Central memory CD4-positive, alpha-beta T cell (primary cell): ENCODE measurements around the gene KRT86.
"Not testable (repeated sequence)": the region's sequence is repeated elsewhere in the genome, so short reads cannot be mapped to it uniquely, and the experiment has no call there.

Experiments
- DNase-seq: peaks from one replicate; pipeline ENCODE4 v3.0.0; 2022

The KRT86 gene

DNA sequence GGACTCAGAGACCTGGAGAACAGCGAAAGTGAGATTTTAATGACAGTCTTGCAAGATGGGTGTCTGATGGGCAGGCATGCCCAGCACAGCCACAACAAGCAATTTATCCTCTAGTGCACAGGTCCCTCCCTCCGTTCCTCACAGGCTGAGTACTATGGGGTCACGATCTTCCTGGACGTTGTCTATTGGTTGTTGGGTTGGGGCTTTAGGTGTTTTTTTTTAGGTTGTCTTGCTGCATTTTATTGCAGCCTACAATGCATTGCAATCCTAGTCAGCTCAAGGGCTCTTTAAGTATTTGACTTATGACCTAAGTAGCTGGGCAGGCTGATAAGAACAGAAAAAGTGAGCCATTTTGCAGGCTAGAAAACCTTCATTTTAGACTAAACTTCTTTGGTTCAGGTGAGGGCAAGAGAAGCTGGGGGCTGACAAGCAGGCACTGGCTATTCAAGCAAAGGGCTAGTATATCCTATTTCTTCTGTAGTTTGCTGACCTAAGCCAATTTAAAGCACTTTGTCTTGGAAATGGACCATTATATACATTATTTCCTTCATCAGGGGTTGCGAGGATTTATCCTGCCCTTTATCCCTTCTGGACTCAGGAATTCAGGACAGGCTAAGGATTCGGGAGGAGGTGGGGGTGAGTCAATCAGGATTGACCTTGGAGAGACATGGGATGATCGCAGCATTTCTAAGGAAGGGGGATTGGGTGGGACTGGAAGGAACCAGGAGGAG lies 35.4 kb upstream of the KRT86 start:
- DNase-seq = no peak

DNA sequence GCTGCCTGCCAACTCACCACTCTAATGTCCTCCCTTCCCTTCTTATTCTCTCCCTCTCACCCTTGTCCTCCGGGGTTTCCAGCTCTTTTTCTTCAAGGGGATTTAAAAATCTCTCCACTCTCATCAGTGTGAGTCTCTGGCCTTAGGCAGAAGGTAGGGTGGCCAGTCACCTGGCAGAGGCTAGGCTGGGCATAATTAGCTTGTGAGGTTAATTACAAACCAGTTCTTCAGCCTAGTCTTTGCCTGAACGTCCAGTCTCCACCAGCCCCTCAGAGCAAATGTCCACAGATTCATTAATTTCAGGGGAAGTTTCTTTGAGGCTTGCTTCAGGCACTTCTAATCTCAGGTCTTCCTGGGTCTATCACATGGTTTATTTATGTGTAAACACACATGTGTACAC lies 34.7 kb upstream of the KRT86 start:
- no peak for DNase-seq

DNA sequence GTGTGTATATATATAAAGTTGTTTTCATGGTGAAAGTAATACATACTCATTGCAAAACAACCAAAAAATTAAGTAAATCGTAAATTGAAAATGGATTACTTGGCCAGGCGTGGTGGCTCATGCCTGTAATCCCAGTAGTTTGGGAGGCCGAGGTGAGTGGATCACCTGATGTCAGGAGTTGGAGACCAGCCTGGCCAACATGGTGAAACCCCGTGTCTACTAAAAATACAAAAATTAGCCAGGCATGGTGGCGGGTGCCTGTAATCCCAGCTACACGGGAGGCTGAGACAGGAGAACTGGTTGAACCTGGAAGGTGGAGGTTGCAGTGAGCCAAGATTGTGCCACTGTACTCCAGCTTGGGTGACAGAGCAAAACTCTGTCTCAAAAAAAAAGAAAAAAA lies 34.2 kb upstream of the KRT86 start:
- DNase-seq = not testable (repeated sequence)

DNA sequence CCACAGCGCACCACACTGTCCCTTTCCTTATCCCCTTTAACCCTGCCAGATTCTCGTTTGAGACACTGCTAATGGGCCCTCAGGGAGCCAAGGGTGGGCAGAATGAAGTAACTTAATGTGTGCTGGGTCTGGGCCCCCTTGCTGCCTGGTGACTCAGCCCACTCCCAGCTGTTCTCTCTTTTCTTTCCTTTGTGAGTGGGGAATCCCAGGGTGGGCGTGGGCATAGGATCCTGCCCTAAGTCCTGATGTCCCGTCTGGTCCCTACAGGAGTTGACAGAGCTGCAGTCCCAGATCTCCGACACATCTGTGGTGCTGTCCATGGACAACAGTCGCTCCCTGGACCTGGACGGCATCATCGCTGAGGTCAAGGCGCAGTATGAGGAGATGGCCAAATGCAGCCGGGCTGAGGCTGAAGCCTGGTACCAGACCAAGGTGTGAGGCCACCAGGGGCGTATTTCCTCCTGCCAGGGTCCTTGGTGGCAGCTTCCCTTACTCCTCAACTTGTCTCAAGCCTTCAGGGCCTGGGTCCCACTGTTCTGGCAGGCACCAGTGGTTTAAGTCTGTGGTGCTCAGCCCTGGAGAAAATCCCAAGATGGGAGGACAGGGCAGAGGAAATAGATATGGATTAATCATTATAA lies 33.1 kb upstream of the KRT86 start:
- no peak for DNase-seq

DNA sequence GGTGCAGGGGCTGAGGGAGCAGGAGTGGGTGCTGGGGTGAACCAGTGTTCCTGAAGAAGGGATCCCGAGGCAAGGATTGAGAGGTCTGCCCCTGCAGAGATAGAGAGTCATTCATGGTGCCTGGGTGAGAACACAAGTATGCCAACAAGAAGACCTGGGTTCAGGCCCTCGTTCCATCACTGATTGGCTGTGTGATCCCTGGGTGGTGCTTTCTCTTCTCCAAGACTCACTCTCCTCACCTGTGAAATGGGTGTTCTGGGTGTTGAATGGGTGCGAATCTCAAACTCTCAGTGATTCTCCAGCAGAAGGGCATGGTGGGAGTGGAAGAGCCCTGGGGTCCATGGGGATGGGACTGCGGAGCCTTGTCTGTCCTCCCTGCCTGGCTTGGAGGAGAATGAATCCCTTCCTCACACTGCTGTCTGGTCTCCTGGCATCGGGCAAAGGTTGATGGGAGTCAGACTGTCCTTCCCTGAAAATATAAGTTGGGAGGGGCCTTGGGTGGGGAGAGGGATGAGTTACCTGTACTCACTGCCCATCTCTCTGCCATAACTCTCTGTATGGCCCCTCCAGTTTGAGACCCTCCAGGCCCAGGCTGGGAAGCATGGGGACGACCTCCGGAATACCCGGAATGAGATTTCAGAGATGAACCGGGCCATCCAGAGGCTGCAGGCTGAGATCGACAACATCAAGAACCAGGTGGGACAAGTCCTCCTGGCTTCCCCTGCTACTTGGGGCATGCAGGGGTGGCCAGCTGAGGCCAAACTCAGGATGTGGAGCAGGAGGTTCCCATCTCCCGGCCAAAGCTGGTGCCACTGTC lies 31.8 kb upstream of the KRT86 start:
- DNase-seq = no peak

DNA sequence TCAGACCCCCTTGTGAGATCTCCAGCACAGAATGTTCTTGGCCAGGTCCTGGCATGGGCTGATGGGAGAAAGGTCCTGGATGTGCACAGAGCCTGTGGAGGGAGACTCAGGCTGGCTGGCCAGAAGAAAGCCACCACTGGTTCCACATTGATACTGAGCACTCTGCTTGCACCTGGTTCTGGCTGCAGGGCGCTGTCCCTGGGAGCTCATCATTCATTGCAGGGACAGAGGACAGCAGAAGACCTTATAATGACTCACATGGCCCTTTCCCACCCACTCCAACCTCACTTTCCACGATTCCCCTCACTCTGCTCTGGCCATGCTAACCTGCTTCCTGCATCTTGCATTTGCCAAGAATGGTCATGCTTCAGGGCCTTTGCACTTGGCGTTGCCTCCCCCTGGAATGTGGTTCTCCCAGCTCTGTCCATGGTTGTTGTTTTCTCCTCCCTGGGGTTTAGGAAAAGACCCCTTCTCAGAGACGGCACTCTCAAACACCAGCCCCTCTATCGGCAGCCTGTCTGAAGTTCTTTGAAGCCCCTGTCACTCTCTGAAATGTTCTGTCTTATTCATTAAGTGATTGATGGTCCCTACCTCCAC lies 31.1 kb upstream of the KRT86 start:
- DNase-seq = no peak

DNA sequence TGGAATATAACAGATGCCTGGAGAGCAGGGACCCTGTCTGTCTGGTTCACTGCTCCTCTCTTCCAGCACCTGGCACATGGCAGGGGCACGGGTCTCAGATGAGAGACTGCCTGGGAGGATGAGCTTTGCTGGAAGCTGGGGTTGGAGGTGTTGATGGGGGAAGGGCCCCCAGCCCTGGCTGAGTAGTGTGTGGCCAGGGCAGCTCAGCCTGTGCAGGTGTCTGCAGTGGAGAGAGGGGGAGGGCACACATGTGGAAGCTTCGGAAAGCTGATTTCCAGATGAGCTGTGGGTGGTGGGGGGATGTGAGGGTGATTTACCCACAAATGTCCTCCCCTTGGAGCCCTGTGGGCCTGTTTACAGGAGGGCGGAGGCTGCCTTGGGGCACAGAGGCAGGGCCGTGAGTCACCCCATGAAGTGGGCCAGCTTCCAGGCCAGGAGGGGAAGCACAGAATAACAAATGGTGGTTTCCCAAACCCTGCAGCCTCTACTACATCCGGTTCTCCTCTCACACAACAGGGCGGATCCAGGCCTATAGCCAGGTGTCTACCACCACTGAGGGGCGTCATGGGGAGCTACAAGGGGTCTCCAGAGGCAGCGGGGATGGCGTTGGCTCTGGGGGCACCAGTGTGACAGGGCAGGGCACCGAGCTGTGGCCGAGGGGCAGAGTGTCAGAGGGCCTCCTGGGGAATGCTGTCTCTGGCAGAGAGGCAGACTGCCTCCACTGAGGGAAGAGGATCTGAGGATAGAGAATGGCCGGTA lies 30.4 kb upstream of the KRT86 start:
- peak; percentile 54 for DNase-seq

DNA sequence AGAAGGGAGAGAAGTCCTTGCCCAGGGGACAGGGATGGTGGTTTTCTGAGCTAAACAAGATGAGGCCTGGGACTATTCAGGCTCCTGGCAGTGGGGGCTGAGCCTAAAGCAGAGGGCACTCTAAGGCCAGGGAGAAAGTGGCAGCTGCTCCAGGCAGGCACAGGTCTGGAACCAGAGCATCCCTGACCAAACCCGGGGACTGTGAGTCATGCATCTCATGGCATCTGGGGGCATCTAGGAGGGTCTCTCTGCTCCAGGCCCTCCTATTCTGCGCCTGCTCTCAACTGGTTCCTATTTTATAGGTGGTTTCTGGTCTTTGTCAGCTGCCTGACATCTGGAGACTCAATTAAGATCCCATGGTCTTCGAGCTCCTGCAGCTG lies 29.8 kb upstream of the KRT86 start:
- DNase-seq = no peak

DNA sequence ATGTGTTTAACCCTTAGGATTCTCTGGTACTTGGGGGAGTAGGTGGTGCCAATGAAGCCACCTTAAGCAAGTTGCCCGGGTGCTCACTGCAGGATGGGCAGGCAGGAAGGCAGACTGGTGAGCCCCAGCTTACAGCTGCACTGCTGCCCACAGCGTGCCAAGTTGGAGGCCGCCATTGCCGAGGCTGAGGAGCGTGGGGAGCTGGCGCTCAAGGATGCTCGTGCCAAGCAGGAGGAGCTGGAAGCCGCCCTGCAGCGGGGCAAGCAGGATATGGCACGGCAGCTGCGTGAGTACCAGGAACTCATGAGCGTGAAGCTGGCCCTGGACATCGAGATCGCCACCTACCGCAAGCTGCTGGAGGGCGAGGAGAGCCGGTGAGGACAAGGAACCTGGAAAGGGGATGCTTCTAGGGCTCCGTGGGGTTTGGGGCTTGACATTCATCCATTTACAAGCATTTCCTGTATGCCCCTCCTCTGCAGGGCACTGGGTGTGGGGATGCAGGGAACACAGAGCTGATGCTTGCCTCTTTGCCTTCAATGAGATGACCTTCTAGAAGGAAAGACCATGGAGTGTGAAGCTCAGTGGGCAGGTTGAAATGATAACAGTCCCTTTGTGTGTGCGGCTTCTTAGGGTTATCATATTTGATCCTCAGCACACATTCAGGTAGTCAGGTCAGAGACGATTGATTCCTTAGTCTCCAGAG lies 29.0 kb upstream of the KRT86 start:
- no peak for DNase-seq

DNA sequence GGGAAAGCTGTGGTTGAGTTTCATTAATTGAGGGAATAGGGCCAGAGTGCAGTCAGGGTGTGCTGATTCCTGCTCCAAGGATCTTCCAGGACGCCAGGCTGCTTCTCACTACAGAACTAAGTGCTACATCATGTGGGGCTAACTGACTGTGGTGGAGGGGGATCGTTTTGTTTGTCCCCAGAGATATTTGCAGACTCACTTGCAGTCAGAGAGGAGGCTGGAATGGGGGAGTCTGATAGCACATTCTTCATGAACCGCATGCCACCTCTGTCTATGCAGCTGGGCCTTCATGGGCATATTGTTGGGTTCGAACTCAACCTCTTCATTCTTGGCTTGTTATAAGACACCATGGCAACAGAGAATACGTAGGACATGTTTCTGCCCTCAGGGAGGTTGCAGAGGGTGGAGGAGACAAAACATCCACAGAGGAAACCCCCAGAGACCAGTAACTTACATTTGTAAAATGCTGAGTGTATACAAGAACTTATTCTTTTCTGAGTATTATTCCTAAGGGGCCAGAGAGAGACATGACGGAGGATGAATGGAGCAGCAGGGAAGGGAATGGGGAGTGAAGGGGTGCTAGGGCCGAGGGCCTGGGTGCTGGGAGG lies 28.4 kb upstream of the KRT86 start:
- no peak for DNase-seq

DNA sequence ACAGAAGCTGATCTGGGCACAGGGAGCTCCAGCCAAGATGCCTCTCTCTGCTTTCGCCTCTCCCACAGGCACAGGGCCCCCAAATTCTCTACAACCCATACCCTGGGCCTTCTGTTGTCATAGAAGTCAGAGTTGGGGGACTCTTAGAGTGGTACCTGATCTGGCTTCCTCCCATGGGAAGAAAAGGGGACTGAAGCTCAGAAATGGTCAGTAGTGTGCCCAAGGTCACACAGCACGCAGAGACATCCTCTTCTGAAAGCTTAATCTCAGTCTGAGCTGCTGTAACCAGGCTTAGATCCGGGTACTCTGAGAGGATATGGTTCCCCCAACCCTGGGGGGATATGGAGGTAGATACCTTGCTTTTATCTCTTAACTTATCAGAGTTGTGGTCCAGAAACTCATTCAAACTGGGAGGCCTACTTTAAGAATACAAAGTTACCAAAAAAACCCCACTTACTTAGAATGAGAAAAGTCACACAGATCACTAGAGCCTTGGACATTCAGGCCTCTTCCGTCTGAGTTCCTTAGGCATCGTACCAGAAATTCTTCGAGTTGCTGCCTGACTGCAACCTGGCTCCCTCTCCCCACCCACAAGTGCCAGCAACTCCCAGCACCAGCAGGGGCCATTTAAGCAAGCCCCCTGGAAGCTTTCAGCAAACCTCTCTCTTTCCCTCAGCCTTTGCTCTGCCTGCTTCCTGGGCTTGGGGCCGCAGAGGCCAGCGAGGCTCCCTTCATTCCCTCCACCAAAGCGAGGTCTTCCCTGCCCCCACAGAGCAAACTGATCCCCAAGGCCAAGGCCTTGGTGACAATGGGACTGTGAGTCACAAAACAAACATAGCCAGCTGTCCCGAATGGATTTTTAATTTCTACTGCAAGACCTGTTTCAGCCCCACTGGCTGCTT lies 27.5 kb upstream of the KRT86 start:
- DNase-seq = no peak

DNA sequence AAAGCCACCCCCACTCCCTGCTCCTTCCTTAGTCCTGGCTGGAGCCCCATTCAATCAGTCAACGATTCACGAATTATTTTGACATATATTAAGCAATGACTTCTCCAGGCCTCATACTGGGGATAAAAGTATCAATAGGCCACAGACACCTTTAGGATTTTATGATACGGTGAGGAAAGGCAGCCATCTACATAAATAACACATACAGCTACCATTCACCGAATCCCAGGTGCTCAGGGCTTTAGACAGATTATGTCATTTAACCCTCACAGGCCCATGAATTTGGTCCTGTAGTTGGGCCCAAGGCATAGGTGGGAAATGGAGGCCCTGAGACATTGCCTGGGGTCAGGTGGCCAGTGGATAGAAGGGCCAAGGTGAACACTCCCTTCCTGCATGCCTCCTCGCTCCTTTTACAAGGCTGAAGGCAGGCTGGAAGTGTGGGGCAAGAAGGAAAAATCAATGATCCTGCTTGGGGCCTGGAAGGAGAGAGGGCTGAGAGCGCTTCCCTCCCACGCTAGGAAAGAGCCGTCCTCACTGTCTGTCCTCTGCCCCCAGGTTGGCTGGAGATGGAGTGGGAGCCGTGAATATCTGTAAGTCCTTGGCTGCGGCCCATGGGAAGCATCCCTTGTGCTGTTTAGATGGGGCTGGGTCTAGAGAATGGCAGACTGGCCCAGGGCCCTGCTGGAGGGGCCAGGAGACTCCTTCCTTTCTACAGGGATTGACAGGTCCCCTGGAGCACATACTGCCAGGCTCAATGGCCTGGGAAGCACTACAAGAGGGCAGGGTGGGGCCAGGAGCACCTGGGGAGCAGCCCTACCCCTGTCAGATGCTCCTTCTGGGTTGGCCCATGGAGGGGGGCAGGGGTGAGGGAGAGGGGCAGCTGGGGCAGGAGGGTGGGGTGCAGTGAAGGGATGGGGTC lies 26.6 kb upstream of the KRT86 start:
- no peak for DNase-seq

DNA sequence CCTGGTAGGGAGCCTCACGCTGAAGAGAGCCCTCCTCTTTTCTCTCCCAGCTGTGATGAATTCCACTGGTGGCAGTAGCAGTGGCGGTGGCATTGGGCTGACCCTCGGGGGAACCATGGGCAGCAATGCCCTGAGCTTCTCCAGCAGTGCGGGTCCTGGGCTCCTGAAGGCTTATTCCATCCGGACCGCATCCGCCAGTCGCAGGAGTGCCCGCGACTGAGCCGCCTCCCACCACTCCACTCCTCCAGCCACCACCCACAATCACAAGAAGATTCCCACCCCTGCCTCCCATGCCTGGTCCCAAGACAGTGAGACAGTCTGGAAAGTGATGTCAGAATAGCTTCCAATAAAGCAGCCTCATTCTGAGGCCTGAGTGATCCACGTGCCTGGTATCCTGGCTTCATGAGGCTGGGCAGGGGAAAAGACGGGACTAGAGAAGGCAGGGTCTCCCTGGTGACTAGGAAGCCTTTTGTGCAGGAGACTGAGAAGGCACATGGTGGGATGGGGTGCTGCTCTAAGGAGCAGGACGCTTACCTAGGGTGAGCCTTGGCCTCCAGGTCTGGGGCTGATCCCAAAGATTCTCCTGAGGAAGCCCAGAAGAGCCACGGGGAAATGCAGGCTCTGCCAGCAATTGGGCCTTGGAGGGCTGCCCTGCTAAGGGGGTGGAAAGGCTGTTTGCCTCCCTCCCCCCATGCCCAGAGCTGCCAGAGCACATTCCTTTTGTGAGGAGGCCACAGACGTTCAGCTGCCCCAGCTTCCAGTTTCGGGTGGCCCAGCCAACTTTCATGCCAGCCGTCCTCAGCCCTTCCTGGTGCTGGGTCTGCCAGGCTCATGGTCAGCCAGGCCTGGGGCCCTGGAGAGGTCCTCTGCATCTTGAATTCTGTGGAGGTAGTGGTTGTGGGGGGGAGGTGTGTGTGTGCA lies 25.6 kb upstream of the KRT86 start:
- no peak for DNase-seq

DNA sequence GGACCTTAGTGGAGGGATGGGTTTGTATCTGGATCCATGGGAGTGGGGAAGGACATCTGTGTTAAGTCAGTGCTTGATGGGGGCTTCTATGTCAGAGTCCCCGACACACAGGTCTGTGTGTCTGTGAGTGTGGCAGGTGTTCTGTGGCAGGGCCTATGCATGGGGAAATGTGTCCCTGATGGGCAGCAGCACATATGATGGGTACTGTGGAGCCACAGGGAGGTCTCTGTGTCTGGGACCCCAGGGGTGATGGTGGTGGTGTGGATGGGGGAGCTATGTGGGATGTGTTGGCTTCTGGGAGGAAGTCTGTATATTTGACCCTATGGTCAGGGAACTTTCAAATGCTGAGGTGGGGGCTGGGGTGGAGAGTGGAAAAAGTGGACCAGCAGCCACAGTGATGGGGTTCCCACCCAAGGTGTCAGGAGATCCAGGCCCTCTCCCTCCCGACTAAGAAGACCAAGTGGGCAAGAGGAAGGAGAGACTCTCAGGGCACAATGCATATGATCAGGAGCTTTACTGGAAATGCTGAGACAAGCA lies 24.9 kb upstream of the KRT86 start:
- no peak for DNase-seq

DNA sequence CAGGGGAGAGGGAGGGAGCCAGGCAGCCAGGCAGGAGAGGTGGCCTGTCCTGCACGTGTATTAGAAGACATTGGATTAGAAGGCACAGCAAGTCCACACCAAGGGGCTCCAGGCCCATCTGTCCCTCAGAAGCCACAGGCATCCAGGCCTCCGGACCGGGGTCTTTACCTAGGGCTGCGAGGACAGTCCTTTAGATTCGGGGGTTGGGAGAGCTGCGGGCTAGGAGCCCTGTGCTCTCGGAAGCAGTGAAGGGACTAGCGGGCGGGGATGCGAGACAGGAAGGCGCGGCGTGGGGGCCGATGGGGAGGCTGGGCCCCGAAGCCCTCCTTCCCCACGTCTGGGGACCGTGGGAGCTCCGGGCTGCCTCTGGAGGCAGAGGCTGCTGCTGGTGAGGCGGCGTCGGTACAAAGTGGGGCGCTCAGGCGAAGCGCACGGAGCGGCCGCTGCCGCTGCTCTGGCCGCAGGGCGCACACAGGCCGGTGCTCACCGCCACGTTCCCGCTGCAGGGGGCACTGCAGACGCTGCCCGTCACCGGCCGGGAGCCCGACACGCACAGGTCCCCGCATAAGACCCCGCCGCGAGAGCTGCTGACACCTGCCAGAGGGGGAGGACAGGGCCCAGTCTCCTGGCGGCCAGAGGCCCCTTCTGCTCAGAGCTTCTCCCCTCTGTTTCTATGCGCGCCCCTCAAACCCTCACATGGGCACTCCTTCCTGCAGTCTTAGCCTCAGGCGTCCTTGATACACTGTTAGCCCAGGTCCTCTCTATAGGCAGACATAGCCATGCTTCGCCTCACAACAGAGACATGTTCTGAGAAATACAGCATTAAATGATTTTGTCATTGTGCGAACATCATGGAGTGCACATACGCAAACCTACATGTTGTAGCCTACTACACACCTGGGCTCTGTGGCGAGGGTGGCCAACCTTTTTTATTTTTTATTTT lies 24.1 kb upstream of the KRT86 start:
- no peak for DNase-seq

DNA sequence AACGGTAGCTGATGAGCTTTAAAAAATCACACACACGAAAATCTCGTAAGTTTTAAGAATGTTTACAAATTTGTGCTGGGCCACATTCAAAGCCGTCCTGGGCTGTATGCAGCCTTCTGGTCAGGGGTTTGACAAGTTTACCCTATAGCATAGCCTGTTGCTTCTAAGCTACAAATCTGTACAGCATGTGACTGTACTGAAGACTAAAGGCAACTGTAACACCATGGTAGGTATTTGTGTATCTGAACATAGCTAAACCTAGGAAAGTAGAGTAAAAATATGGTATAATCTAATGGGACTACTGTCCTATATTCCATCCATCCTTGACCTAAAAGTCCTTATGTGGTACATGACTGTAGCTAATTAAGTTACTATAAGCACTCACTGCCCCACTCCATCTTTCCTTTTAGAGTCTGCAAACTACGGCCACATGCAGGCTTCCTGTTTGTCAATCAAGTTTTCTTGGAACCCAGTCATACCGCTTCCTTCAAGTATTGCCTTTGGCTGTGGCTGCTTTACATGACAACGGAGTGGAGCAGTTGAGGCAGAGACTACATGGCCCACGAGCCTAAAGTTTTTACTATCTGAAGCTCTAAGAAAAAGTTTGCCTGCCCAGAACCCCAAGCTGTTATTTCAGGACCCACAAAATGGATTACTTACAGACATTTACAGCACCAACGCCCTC lies 22.9 kb upstream of the KRT86 start:
- DNase-seq = no peak
